GM13976 (cell line): ENCODE data around the gene POLR1G.

Experiments used
- DNase-seq: peaks from one replicate; pipeline ENCODE4 v3.0.0; 2012; ENCODE audit warnings: low spot score
- in situ Hi-C: fragments of 300-500 bp; cut with MboI; formaldehyde crosslinking; loops from one replicate; pipeline ENCODE4 v1.12.0; 2022; ENCODE audit warnings: low sequenced_read_pairs, mixed read lengths, inconsistent platforms; ENCODE audit not compliant: unreplicated experiment
- TF ChIP-seq, protein P1 (sequence below): IDR thresholded peaks from 2 replicates; pipeline ENCODE4 v1.5.1; 2012; ENCODE audit warnings: borderline replicate concordance, mild to moderate bottlenecking; ENCODE audit not compliant: insufficient read depth; ENCODE audit errors: extremely low read depth, missing control alignments, control extremely low read depth

The POLR1G gene

DNA sequence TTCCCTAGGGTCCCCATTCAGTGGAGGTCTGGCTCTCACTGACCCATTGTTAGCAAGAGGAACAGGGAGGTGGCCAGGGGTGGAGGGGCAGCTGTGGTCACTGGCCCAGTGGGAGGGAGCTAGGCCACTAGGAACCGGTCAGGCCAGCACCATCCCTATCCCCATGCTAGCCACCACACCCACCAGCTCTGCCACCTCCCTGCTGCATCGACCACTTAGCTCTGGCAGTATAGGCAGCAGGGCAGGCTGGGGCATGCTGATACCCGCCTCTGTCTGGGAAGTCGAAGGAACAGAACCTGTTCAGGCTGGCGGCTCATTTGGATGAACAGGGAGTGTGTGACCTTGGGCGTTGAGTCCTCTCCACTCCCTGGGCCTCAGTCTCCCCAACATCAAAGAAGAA is 6.3 kb upstream of the POLR1G start:
- in situ Hi-C loops: no loop called here
- TF ChIP-seq, protein P1, sequence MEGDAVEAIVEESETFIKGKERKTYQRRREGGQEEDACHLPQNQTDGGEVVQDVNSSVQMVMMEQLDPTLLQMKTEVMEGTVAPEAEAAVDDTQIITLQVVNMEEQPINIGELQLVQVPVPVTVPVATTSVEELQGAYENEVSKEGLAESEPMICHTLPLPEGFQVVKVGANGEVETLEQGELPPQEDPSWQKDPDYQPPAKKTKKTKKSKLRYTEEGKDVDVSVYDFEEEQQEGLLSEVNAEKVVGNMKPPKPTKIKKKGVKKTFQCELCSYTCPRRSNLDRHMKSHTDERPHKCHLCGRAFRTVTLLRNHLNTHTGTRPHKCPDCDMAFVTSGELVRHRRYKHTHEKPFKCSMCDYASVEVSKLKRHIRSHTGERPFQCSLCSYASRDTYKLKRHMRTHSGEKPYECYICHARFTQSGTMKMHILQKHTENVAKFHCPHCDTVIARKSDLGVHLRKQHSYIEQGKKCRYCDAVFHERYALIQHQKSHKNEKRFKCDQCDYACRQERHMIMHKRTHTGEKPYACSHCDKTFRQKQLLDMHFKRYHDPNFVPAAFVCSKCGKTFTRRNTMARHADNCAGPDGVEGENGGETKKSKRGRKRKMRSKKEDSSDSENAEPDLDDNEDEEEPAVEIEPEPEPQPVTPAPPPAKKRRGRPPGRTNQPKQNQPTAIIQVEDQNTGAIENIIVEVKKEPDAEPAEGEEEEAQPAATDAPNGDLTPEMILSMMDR: no peak
- DNase-seq: no peak

DNA sequence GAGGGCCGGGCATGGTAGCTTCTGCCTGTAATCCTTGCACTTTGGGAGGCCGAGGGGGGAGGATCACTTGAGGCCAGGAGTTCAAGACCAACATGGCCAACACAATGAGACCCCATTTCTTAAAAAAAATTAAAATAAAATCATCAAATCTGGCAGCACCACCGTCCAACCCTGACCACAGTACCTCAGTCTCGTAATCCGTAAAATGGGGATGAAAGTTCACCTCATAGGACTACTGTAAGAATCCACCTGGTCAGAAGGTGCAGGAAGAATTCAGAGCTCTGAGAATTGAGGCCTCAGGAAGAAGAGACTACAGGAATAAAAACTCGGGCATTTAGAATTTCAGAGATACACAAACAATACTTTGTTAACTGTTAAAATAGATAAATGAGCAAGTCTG is 4.6 kb upstream of the POLR1G start:
- in situ Hi-C loops: no loop called here
- TF ChIP-seq, protein P1: no peak
- DNase-seq: no peak

DNA sequence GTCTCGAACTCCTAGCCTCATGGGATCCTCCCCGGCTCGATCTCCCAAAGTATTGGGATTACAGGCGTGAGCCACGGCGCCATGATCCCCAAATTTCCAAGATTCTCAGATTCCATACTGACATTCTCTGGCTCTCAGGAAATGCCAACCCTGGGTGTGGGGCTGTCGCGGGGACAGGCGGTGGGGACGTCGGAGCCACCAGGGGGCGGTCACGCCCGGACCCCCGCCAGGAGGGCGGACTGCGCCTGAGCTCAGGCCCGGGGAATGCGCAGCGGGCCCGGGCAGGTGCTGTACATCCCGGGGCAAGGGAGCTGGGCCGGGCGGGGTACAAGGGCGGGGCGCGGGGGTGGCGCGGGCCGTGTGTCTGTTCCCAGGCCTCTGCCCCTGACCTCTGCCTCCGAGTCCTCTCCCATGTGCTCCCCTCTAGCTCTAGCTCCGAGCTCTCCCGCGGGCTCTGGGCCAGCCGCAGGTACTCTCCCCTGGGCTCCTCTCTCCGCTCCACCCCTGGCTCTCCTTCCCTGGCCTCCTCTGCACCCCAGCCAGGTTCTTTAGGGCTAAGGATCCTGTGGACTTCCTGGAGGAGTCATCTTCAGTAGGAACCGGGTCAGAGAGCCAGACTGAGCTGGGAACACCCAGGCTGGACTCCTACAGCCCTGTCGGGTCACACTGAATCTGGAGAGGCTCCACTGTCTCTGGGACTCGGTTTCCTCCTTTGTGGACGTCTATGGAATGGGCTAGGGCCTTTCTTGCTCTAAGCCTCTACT is 4.0 kb upstream of the POLR1G start:
- in situ Hi-C loops: no loop called here
- TF ChIP-seq, protein P1: peak; percentile 33
- no peak for DNase-seq

DNA sequence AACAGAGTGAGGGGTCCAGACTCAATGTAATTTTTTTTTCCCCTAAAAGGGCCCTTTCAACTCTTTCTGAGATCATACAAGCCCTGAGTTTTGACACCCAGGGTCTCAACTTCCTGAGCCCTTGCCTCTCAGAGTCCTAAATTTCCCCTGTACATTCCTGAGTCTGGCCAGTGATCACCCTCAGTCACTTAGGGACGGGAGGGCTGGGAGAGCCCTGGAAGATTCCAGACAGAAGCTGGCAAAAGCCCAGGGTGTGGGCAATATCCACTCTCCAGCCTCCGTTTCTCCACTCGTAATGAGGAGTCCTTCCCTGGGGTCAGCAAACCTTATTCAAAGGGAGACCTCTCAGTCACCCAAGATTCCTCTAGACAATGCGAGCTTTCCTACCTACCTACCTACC is 3.2 kb upstream of the POLR1G start:
- in situ Hi-C loops: no loop called here
- no peak for DNase-seq
- TF ChIP-seq, protein P1: no peak

DNA sequence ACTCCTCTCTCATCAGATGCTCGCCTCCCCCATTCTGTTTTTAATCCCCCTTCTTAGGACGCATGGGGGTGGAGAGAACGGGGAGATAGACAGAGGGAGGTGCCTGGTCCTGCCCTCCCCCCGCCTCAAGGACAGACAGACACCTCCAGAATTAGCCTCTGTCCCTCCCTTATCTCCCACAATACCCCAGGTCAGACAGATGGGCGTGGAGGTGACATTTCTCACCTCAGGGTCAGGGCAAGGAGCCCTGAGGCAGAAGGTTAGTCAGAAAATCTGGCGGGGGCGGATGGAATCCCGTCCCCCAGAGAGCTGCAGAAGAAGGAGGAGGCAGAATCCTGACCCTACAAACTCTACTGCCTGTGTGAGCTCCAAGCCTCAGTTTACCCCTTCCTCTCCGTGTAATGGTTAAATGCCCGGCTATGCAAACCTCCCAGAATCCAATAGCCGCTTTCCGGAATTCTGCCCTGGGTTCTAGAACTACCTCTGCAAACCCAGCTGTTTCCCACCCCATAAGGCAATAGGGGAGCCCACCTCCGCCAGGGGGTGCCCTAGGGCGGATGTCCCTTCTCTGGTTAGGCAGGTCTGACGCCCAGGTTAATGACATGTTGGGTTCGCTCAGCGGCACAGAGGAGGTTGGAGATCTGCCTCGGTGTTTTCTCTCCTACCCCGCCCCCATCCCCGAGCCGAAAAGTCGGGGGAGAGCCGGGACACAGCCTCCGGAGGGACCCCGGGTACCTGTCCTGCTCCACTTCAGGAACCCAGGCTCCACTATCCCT is 2.5 kb upstream of the POLR1G start:
- in situ Hi-C loops: no loop called here
- DNase-seq: peak; percentile 85
- TF ChIP-seq, protein P1: peak; percentile 64

DNA sequence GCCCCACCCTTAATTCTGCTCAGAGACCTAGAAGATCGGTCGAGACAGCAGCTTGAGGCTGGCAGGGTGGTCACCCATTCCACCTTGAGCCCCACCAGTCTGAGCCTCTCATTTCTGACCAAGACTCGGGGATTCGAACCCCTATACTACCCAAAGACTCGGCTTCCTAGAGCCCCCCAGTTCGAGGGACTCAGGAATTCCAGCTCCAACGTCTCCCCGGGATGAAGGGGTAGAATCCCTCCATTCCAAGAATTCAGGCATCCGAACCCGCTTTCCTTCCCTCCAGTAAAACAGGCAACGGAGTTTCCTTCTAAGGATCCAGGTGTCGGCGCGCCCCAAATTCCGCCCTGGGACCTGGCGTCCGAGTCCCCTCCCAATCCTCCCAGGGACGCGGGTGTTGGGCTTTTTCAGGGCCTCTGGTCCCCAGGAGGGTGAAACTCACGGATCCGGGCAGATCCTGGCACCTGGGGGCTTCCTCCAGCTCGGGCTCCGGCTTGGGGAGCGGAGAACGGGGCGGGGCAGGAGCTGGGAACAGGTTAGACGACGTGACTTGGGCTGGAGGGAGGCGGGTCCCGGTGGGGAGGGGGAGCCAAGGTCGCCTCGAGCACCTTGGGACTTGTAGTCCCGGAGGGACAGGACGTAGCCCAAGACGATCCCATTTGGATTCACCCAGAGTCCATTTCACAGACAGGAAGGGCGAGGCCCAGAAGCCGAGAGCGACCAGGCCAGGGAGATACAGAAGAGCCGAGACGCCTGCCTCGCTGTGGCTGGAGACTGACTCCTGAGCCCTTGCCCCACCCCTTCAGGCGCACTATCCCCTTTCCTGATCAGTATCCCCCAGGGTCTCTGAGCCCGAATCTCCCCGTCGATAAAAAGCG is 1.6 kb upstream of the POLR1G start, which contains the start of gene PPP1R13L:
Gene PPP1R13L, minus strand, starts transcription at position 513 of the 878 bp plus-strand sequence. CDS start 6,751 bp downstream, outside the sequence.
- peak; percentile 89 for DNase-seq
- TF ChIP-seq, protein P1: no peak

More for the DNA sequence above, 1.6 kb upstream of the POLR1G start, which contains the start of gene PPP1R13L:
- in situ Hi-C loops: no loop called here
